Panc1 (cell line): ENCODE results near the gene PHC3. TPM values are rescaled to one million over a fixed set of nuclear protein-coding genes. Genes with fewer than 3 reads are reported as not detected.

ENCODE experiments used
- ATAC-seq: fragments of 200-7000 bp; cut with Tn5 transposase; 2 replicates; pipeline ENCODE4 v1.9.1; 2020; ENCODE audit warnings: mild to moderate bottlenecking, moderate library complexity
- BruUV-seq: library from RNA; stranded (reverse); fragments of 400-500 nt; replicated peaks from 2 replicates; lab custom pipeline; 2021; lab: Mats Ljungman, UMichigan
- CTCF ChIA-PET: fragments of 300-600 bp; sonication (Branson Sonifier 250); formaldehyde crosslinking; loops from one replicate; lab custom pipeline; 2022; ENCODE audit warnings: antibody characterized with exemption; lab: Charles Lee
- POLR2A ChIA-PET: fragments of 300-600 bp; sonication (Branson Sonifier 250); formaldehyde crosslinking; loops from one replicate; lab custom pipeline; 2022; ENCODE audit warnings: antibody characterized with exemption; lab: Charles Lee
- DNase-seq: peaks from one replicate; pipeline ENCODE4 v3.0.0-alpha.2; 2010; ENCODE audit warnings: low read depth, low spot score
- H3K27ac ChIP-seq: 2 replicates; pipeline ENCODE4 v1.5.1; 2011; ENCODE audit warnings: mild to moderate bottlenecking, low read length, inconsistent platforms
- H3K27me3 ChIP-seq: fragments of 200-500 bp; sonication (Bioruptor generic); 2 replicates; pipeline ENCODE4 v1.6.0; 2014; ENCODE audit warnings: low read length, inconsistent platforms; ENCODE audit not compliant: control insufficient read depth, insufficient read depth
- H3K36me3 ChIP-seq: fragments of 200-500 bp; sonication (Bioruptor generic); 2 replicates; pipeline ENCODE4 v1.5.1; 2014; ENCODE audit warnings: inconsistent platforms, mild to moderate bottlenecking, low read length, moderate library complexity; ENCODE audit not compliant: control insufficient read depth, insufficient read depth
- H3K4me1 ChIP-seq: 2 replicates; pipeline ENCODE4 v1.5.1; 2011; ENCODE audit warnings: inconsistent platforms, mild to moderate bottlenecking, low read length, moderate library complexity; ENCODE audit not compliant: control insufficient read depth, insufficient read depth
- H3K4me3 ChIP-seq, 2 experiments: 2 replicates each; pipeline ENCODE4 v1.5.1; 2011 to 2012; ENCODE audit warnings: low read depth in 2 of 2, low read length in 2 of 2, mild to moderate bottlenecking in 2 of 2, inconsistent platforms in 1 of 2, moderate library complexity in 1 of 2
- H3K9me3 ChIP-seq: fragments of 200-500 bp; sonication (Bioruptor generic); 2 replicates; pipeline ENCODE4 v1.5.1; 2014; ENCODE audit warnings: low read depth, mild to moderate bottlenecking, inconsistent platforms, low read length, moderate library complexity; ENCODE audit not compliant: control insufficient read depth, insufficient read depth
- POLR2AphosphoS5 ChIP-seq: IDR thresholded peaks from 2 replicates; pipeline ENCODE4 v1.6.1; 2012; ENCODE audit warnings: mild to moderate bottlenecking, low read depth, low read length, moderate library complexity
- SIN3A ChIP-seq: IDR thresholded peaks from 2 replicates; pipeline ENCODE4 v1.6.1; 2012; ENCODE audit warnings: low read depth, mild to moderate bottlenecking, low read length, moderate library complexity, borderline replicate concordance; ENCODE audit not compliant: insufficient read depth
- TCF7L2 ChIP-seq: IDR thresholded peaks from 2 replicates; pipeline ENCODE4 v1.6.1; 2011; ENCODE audit warnings: mild to moderate bottlenecking, low read depth, low read length, inconsistent platforms
- in situ Hi-C: cut with HindIII; loops from 2 replicates; pipeline ENCODE4 v1.10.0; 2016; ENCODE audit warnings: low sequenced_read_pairs, low pct_unique_long_range_greater_than_20kb
- intact Hi-C: fragments of 100-400 bp; cut with micrococcal nuclease; formaldehyde crosslinking; loops from one replicate; pipeline ENCODE4 v1.10.0; 2022; ENCODE audit not compliant: unreplicated experiment
- total RNA-seq: library from RNA; stranded (reverse); gene quantifications from one replicate; pipeline ENCODE4 v1.2.1, GENCODE V29; 2021; ENCODE audit not compliant: unreplicated experiment
- TF ChIP-seq, protein P1 (sequence below): fragments of 450-650 bp; IDR thresholded peaks from 2 replicates; pipeline ENCODE4 v1.5.1; 2017; ENCODE audit warnings: mild to moderate bottlenecking
- TF ChIP-seq, protein P2 (sequence below), 2 experiments: IDR thresholded peaks; 2 replicates each; pipeline ENCODE4 v1.6.1; 2011 to 2012; ENCODE audit warnings: low read depth in 2 of 2, control low read depth in 1 of 2, low read length in 1 of 2, mild to moderate bottlenecking in 1 of 2, moderate library complexity in 1 of 2; ENCODE audit not compliant: insufficient read depth in 1 of 2

Gene PHC3
- total RNA-seq, 1 experiment from 2014 or later: 53.8 TPM

DNA sequence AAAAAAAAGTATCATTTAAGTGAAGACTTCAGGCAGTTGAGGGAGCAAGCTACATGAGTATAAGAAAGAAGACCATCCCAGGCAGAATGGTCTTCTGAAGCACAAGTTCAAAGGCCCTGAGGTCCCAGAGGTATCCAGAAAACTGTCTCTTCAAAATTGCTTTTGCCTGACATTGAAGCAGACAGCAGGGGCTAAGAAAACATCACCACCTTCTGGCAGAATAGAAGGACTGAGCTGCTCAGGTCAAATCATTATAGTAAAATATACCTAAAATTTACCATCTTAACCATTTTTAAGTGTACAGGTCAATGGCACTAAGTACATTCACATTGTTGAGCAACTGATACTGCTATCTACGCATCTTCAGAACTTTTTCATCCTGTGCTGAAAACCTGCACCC, 127.3 kb downstream of the PHC3 start:
- Histone ChIP-seq H3K27me3 (peaks cover 5% of the 10 kb centered on the region; the same call in 1 of the 2 replicates), H3K36me3 (no peaks in the 10 kb centered on the region), H3K4me1 (no peaks in the 10 kb centered on the region), H3K27ac (no peak overlapping the region), H3K9me3 (no peaks in the 10 kb centered on the region), H3K4me3 (no peak overlapping the region)
- DNase-seq: no peak
- peak; percentile 67; the same call in 1 of the 2 replicates for ATAC-seq
- ChIA-PET POLR2A (no interaction called here), CTCF (interaction anchor here (0.6 kb wide), 2 partner anchors 115 to 629 kb away, joined by 4 read pairs; no protein-coding TSS in a partner anchor)
- in situ Hi-C loops (no loop called here), intact Hi-C loops (no loop called here)
- TF ChIP-seq, protein P1, sequence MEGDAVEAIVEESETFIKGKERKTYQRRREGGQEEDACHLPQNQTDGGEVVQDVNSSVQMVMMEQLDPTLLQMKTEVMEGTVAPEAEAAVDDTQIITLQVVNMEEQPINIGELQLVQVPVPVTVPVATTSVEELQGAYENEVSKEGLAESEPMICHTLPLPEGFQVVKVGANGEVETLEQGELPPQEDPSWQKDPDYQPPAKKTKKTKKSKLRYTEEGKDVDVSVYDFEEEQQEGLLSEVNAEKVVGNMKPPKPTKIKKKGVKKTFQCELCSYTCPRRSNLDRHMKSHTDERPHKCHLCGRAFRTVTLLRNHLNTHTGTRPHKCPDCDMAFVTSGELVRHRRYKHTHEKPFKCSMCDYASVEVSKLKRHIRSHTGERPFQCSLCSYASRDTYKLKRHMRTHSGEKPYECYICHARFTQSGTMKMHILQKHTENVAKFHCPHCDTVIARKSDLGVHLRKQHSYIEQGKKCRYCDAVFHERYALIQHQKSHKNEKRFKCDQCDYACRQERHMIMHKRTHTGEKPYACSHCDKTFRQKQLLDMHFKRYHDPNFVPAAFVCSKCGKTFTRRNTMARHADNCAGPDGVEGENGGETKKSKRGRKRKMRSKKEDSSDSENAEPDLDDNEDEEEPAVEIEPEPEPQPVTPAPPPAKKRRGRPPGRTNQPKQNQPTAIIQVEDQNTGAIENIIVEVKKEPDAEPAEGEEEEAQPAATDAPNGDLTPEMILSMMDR: no peak; the same call in none of the 2 replicates
- TF ChIP-seq TCF7L2 (no peak), SIN3A (no peak), POLR2AphosphoS5 (no peak)
- TF ChIP-seq, protein P2, sequence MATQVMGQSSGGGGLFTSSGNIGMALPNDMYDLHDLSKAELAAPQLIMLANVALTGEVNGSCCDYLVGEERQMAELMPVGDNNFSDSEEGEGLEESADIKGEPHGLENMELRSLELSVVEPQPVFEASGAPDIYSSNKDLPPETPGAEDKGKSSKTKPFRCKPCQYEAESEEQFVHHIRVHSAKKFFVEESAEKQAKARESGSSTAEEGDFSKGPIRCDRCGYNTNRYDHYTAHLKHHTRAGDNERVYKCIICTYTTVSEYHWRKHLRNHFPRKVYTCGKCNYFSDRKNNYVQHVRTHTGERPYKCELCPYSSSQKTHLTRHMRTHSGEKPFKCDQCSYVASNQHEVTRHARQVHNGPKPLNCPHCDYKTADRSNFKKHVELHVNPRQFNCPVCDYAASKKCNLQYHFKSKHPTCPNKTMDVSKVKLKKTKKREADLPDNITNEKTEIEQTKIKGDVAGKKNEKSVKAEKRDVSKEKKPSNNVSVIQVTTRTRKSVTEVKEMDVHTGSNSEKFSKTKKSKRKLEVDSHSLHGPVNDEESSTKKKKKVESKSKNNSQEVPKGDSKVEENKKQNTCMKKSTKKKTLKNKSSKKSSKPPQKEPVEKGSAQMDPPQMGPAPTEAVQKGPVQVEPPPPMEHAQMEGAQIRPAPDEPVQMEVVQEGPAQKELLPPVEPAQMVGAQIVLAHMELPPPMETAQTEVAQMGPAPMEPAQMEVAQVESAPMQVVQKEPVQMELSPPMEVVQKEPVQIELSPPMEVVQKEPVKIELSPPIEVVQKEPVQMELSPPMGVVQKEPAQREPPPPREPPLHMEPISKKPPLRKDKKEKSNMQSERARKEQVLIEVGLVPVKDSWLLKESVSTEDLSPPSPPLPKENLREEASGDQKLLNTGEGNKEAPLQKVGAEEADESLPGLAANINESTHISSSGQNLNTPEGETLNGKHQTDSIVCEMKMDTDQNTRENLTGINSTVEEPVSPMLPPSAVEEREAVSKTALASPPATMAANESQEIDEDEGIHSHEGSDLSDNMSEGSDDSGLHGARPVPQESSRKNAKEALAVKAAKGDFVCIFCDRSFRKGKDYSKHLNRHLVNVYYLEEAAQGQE (IDR thresholded peaks at IDR 0.05; ENCODE audit: insufficient read depth in 1 of 2, low read depth in 2 of 2, low read length in 1 of 2): no peak
- BruUV-seq: no TSS peak

DNA sequence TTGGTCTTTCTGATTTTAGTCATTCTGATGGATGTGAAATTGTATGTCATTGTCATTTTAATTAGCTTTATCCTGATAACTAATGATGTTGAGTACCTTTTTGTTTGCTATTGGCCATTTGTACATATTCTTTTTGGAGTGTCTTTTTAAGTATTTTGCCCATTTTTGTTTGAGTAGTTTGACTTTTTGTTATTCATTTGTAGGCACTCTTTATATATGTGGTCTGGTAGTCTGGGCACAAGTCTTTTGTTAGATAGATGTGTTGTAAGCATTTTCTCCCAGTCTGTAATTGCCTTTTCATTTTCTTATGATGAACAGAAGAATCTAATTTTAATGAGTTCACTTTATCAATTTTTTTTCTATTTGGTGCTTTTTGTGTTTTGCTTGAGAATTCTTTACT, 129.1 kb downstream of the PHC3 start:
- in situ Hi-C loops: no loop called here
- POLR2A ChIA-PET: no interaction called here

More for the DNA sequence above, 129.1 kb downstream of the PHC3 start:
- H3K36me3 ChIP-seq: no peaks in the 10 kb centered on the region
- peaks cover 5% of the 10 kb centered on the region; the same call in 1 of the 2 replicates for H3K27me3 ChIP-seq
- no peak overlapping the region for H3K27ac ChIP-seq
- CTCF ChIA-PET: no interaction called here
- H3K9me3 ChIP-seq: no peaks in the 10 kb centered on the region
- ATAC-seq: no peak
- no peak for DNase-seq
- H3K4me1 ChIP-seq: no peaks in the 10 kb centered on the region
- intact Hi-C loops: no loop called here
- BruUV-seq: no TSS peak
- H3K4me3 ChIP-seq: no peak overlapping the region
- TF ChIP-seq POLR2AphosphoS5: no peak
- no peak for TF ChIP-seq SIN3A
- TF ChIP-seq TCF7L2: no peak
- TF ChIP-seq, protein P2 (IDR thresholded peaks at IDR 0.05; ENCODE audit: insufficient read depth in 1 of 2, low read depth in 2 of 2, low read length in 1 of 2): no peak
- TF ChIP-seq, protein P1: no peak
